Stimulated activated CD8-positive, alpha-beta memory T cell treated with anti-CD3 and anti-CD28 coated beads, Interleukin-4, amount 100 ng/mL, for 1 hour (primary cell): ENCODE data around the gene RLBP1.

Source experiments
- DNase-seq, 2 donors: peaks; one replicate each; pipeline ENCODE4 v3.0.0-alpha.2; 2020; ENCODE audit warnings: low read depth in 2 of 2, low spot score in 1 of 2

The RLBP1 gene

GRCh38 chr15:89178307-89178977 is 42.9 kb downstream of the RLBP1 start:
- no peak for DNase-seq

- DNase-seq = peak; percentile 23 to 44
Measured at GRCh38 chr15:89177633-89178306, 43.6 kb downstream of the RLBP1 start.

- no peak for DNase-seq
Measured at GRCh38 chr15:89177116-89177515, 44.3 kb downstream of the RLBP1 start.

GRCh38 chr15:89175617-89176191 is 45.7 kb downstream of the RLBP1 start:
- no peak for DNase-seq

GRCh38 chr15:89174476-89174875 is 46.9 kb downstream of the RLBP1 start:
- no peak for DNase-seq

- DNase-seq = no peak
Measured at GRCh38 chr15:89172921-89173320, 48.5 kb downstream of the RLBP1 start.

- no peak for DNase-seq
Measured at GRCh38 chr15:89171136-89172072, 50.0 kb downstream of the RLBP1 start.

- no peak for DNase-seq
Measured at GRCh38 chr15:89170364-89170763, 51.0 kb downstream of the RLBP1 start.

- no peak for DNase-seq
Measured at GRCh38 chr15:89168316-89168833, 53.0 kb downstream of the RLBP1 start.

- DNase-seq = no peak
Measured at GRCh38 chr15:89167267-89168176, 53.9 kb downstream of the RLBP1 start.

GRCh38 chr15:89165677-89166076 is 55.7 kb downstream of the RLBP1 start:
- no peak for DNase-seq

GRCh38 chr15:89164712-89165211 is 56.6 kb downstream of the RLBP1 start:
- DNase-seq = no peak

GRCh38 chr15:89163271-89164055 is 57.9 kb downstream of the RLBP1 start:
- no peak for DNase-seq

GRCh38 chr15:89161666-89162065 is 59.7 kb downstream of the RLBP1 start:
- no peak for DNase-seq
